LoVo (cell line): ENCODE data around the gene PRR23C.
"Not testable (repeated sequence)": the region's sequence is repeated elsewhere in the genome, so short reads cannot be mapped to it uniquely, and the experiment has no call there.

Source experiments
- DNase-seq: peaks from one replicate; pipeline ENCODE4 v3.0.0-alpha.2; 2016; ENCODE audit warnings: low spot score

Gene PRR23C

GRCh38 chr3:139044366-139045210 is at the start of gene PRR23C:
Gene PRR23C (minus strand): TSS chr3:139044892. CDS start chr3:139044620, 272 bp downstream.
- no peak for DNase-seq

- DNase-seq: no peak
Measured at GRCh38 chr3:139093840-139094239, 49.1 kb upstream of the PRR23C start.

DNA sequence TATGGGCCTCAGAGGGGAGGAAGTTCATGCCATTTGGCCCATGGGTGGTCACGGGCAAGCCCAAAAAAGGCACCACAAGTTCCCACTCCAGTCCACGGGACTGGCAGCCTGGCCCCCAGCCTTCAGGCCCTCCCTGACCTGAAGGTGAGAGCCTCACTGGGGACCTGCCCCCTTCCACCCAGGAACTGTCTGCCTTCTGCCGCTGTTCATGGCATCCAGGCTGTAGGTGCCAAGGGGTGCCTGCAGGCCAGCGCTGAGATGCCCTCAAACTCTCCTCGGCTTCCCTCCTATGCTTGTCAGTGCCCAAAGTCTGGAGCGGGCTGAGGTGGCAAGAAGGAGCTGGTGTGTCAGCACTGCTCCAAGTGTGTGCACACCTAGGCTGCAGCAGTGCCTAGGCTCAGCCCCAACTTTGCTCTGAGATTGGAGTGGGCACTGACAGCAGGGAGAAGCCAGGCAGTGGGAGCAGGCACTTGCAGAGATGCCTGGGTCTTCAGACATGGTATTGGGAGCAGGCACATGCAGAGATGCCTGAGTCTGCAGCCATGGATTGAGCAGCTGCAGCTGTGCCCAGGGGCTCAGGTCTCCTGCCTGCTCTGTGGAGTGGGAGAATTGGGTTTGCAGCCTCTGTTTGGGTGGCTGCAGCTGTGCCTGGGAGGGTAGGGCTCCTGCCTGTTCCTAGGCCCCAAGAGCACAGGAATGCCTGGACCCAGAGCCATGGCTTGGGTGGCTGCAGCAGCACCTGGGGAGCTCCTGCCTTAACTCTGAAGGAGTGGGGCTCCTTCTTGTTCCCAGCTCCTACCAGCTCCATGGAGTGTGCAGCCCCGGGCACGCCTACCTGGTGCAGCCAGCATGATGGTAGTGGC is 44.0 kb upstream of the PRR23C start:
- no peak for DNase-seq

GRCh38 chr3:139087621-139088020 is 42.9 kb upstream of the PRR23C start:
- DNase-seq: no peak

GRCh38 chr3:139084176-139084575 is 39.5 kb upstream of the PRR23C start:
- no peak for DNase-seq

- DNase-seq: no peak
Measured at GRCh38 chr3:139074565-139075115, 29.9 kb upstream of the PRR23C start.

DNA sequence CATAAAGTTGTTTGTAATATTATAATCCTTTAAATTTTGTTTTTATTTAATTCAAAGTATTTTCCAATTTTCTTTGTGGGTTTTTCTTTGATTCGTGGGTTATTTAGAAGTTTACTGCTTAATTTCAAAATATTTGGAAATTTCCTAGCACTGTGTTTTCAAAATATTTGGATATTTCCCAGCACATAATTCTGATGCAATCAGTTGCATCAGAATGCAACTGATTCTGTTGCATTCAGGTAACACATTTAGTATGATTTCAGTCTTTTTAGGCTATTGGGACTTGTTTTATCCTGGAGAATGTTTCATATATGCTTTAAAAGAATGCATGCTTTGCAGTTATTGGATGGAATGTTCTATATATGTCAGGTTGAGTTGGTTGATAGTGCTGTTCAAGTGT is 18.2 kb upstream of the PRR23C start:
- no peak for DNase-seq

DNA sequence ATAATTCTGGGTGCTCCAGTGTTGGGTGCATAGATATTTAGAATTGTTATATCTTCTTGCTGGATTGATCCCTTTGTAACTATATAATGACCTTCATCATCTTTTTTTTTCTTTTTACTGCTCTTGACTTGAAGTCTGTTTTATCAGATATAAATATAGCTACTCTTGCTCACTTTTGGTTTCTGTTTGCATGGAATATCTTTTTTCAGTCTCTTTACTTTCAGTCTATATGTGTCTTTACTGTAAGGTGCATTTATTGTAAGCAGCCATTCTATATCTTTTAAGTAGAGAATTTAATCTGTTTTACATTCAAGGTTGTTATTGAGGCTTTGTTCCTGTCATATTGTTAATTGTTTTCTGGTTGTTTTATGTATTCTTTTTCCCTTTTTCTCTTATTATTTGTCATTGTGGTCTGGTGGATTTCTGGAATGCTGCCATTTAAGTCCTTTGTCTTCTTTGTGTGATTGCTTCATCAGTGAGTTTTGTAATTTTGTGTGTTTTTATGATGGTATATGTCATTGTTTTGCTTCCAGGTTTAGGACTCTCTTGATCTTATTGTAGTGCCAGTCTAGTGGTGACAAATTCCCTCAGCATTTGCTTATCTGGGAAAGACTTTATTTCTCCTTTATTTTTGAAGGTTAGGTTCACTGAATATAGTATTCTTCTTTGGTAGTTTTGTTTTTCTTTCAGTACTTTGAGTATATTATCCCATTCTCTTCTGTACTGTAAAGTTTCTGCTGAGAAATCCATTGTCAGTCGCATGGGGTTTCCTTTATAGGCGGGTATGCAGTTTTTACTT is 8.3 kb upstream of the PRR23C start:
- no peak for DNase-seq

DNA sequence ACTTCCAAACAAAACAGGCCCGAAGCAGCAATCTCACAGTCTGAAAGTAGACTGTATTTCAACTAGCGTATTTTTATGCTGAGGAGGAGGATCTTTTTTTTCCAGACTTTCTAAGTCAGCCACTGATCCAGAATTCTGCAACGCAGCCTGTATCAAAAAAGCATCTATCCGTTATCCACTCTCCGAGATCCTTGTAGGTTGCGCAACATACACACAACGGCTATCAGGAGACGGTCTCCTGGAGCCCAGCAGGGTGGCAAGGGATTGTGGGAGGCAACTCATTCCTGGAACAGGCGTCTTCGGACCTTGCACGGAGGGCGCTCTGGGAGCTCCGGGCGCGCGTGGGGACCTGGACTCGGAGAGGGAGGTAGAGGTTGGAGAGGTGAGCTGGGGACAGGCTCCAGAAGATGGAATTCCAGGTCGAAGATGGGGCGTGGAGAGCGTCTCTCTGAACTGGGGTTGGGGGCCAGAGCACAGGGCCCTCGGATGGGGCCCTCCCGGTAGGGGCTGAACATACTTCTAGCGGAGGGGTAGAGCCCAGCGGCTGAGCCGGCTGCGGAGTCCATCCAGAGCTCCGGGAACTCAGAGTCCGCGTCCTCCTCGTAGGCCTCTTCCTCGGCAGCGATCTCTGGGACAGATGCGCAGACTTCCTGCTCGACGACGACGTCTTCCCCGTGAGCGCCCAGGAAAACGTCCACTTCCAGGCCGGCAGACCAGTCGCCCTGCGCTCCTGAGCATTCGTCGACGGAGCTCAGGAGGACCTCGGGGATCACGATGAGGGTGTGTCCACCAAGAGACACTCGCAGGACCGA is 932 bp downstream of the PRR23C start:
- DNase-seq: no peak

- no peak for DNase-seq
Measured at GRCh38 chr3:139037478-139037877, 7.2 kb downstream of the PRR23C start.

DNA sequence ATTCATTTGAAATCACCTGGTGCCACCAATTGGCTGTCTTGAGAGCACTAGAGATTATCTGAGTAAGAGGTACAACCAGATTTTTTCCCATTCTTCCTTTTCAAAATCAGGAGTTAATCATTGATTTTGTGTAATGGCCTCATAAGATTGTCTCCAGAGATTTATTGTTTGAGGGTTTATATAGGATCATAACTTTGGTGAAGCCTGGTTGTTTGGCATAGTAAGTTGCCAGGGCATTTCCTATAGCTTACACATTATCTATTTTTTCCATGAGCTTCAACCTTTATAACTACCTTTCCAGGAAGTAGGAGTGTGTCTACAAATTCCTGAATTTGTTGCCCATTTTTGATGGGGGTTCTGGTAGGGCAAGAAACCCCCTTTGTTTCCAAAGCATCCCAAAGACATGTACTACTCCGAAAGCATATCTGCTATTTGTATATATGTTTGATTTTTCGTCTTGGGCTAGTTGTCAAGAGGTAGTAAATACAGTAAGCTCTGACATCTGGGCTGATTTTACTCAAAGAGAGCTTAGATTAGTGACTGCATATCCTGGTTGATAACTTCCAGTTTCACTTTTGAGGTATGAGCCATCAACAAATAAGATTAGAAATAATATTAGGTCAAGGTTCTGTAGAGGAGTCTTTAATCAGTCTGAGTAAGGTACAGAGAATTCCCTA is 12.2 kb downstream of the PRR23C start:
- no peak for DNase-seq

GRCh38 chr3:139030576-139030975 is 14.1 kb downstream of the PRR23C start:
- DNase-seq: not testable (repeated sequence)

- no peak for DNase-seq
Measured at GRCh38 chr3:139024968-139025367, 19.7 kb downstream of the PRR23C start.

DNA sequence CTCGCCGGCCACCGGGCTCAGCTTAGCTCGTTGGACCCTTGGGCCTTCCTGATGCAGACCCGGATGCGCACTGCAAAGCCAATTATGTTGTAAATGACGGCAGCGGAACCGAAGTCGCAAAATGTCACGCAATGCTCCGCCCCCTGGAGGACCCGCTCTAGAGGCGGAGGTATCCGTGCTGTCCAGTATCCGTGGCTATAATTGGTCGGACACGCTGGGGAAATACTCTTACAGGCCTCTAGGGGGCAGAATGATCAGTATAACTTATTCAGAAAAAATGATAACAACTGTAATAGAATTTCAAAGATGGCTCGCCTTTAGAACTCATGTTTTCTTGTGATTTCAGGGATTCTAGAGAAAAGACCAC is 23.8 kb downstream of the PRR23C start, which contains the start of gene PRR23B:
PRR23B (minus strand) TSS at position 59 of the 367 bp plus-strand sequence. CDS start 265 bp downstream, outside the sequence.
- DNase-seq: no peak

GRCh38 chr3:139020036-139020867 is 24.4 kb downstream of the PRR23C start:
- no peak for DNase-seq

DNA sequence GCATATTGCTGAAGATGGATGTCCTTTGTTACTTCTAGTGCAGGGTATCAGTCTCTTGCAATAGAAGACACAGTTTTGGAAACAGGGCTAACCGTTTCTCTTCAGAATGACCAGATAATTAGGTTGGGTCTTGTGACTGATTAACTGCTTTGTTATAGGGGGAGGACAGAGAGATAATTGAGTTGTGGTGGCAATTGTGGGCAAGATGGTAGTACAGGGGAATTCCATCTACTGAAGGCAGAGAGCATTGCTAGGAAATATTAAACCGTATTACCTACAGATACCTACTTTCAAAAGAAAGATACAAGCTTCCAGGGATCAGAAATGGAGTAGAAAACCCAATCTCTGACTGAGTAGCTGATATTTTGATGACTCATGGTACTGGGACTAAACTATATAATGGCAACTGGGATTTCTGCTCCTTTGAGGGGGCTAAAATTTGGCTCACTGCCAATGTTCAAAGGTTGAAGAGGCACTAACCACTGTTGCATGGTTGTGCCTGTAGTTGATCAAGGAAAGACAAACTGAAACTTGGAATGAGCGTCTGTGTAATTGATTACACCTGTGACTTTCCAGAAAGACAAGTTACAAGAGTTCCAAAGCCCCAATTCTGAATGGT is 28.2 kb downstream of the PRR23C start:
- DNase-seq: peak; percentile 13

GRCh38 chr3:139006051-139006716 is 38.5 kb downstream of the PRR23C start, which contains the start of gene PRR23A:
Gene PRR23A (minus strand): TSS chr3:139006268. CDS start chr3:139006268, 0 bp downstream.
- no peak for DNase-seq

DNA sequence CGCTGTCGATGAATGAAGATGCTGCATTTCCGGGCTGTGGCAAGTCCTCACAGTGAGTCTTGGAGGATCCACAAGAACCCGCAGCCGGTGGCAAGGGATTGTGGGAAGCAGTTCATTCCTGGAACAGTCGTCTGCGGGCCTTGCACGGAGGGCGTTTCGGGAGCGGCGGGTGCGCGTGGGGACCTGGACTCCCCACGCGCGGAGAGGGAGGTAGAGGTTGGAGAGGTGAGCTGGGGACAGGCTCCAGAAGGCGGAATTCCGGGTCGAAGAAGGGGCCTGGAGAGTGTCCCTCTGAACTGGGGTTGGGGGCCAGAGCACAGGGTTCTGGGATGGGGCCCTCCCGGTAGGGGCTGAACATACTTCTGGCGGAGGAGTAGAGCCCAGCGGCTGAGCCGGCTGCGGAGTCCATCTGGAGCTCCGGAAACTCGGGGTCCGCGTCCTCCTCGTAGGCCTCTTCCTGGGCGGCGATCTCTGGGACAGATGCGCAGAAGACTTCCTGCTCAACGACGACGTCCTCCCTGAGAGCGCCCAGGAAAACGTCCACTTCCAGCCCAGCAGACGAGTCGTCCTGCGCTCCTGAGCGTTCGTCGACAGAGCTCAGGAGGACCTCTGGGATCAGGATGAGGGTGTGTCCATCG is 39.2 kb downstream of the PRR23C start:
- no peak for DNase-seq
